ENCODE data around the gene TTF2. TPM values are rescaled to one million over a fixed set of nuclear protein-coding genes. Genes with fewer than 3 reads are reported as not detected.

Gene TTF2
- total and polyA plus RNA-seq, 9 of the 15 experiments (the other 6 are each of a cell fraction or from before 2014, with no cell fraction given) = 9.4 to 71.1 (median 42.1) TPM

GRCh38 chr1:117123274-117123673 is 63.1 kb downstream of the TTF2 start:
- Histone ChIP-seq H3K9me3 (replicated peaks; ENCODE audit: control insufficient read depth, insufficient read depth, low read depth, low read length) (no peaks in the 10 kb centered on the region), H3K27me3 (ENCODE audit: control insufficient read depth in 2 of 2, insufficient read depth in 2 of 2, low read length in 2 of 2) (peaks cover 6% of the 10 kb centered on the region in 2 experiments; a peak in 1 of 5 replicates), H3K4me2 (ENCODE audit: insufficient read depth, low read length) (no peak overlapping the region), H3K27ac (ENCODE audit: extremely low read depth, low read depth, low read length) (no peak overlapping the region), H2AFZ (ENCODE audit: low read depth, low read length) (no peak overlapping the region), H3K9ac (ENCODE audit: insufficient read depth in 1 of 2, low read depth in 2 of 2, low read length in 2 of 2) (no peak overlapping the region), H3K4me3 (no peak overlapping the region), H3K4me1 (replicated peaks in 1 of 2; ENCODE audit: control insufficient read depth in 2 of 2, insufficient read depth in 2 of 2, low read length in 2 of 2) (peaks cover 13 to 17% of the 10 kb centered on the region in 2 experiments; a peak in 4 of 5 replicates), H4K20me1 (replicated peaks; ENCODE audit: control insufficient read depth, insufficient read depth, low read length) (no peaks in the 10 kb centered on the region), H3K36me3 (ENCODE audit: control insufficient read depth, insufficient read depth, low read length) (no peaks in the 10 kb centered on the region), H3K9me1 (ENCODE audit: control insufficient read depth, insufficient read depth, low read length) (no peaks in the 10 kb centered on the region), H3K79me2 (ENCODE audit: control insufficient read depth, insufficient read depth, low read length) (no peaks in the 10 kb centered on the region)
- no peak for TF ChIP-seq RBM22 (IDR thresholded peaks at IDR 0.05; ENCODE audit: low read depth, low read length, poor library complexity, severe bottlenecking)
- no peak for TF ChIP-seq ZNF79 (CRISPR knock-in tag; IDR thresholded peaks at IDR 0.05; ENCODE audit: low read depth)
- TF ChIP-seq IRF9 (tag; IDR thresholded peaks at IDR 0.05) = no peak
- no peak for TF ChIP-seq MEIS2 (IDR thresholded peaks at IDR 0.05; ENCODE audit: partially characterized antibody)
- TF ChIP-seq FOXJ3 (CRISPR knock-in tag; IDR thresholded peaks at IDR 0.05) = no peak
- no peak for TF ChIP-seq ZNF76 (CRISPR knock-in tag; IDR thresholded peaks at IDR 0.05; ENCODE audit: borderline replicate concordance)
- TF ChIP-seq HLTF (IDR thresholded peaks at IDR 0.05) = no peak
- no peak for TF ChIP-seq ZNF592 (IDR thresholded peaks at IDR 0.05)
- no peak for TF ChIP-seq ZNF717 (CRISPR knock-in tag; IDR thresholded peaks at IDR 0.05)
- no peak for TF ChIP-seq MYBL2 (IDR thresholded peaks at IDR 0.05; ENCODE audit: low read depth)
- no peak for TF ChIP-seq MYBL2 (CRISPR knock-in tag; IDR thresholded peaks at IDR 0.05; ENCODE audit: borderline replicate concordance)
- no peak for TF ChIP-seq CXXC5 (CRISPR knock-in tag; IDR thresholded peaks at IDR 0.05)
- no peak for TF ChIP-seq ZNF347 (CRISPR knock-in tag; IDR thresholded peaks at IDR 0.05; ENCODE audit: low read depth)
- TF ChIP-seq MAZ (CRISPR knock-in tag; conservative IDR thresholded peaks at IDR 0.05 in 1 of 2, IDR thresholded peaks at IDR 0.05 in 1 of 2) = no peak
- no peak for TF ChIP-seq ZKSCAN8 (CRISPR knock-in tag; IDR thresholded peaks at IDR 0.05)
- no peak for TF ChIP-seq ZBTB17 (CRISPR knock-in tag; IDR thresholded peaks at IDR 0.05)
- no peak for TF ChIP-seq RFX7 (CRISPR knock-in tag; IDR thresholded peaks at IDR 0.05)
- BruUV-seq (replicated peaks) = no TSS peak
- ATAC-seq (no peak), DNase-seq (ENCODE audit: extremely low read depth in 1 of 4, low spot score in 3 of 4) (no peak), FAIRE-seq (no peak)
- POLR2A ChIA-PET = interaction anchor here (1.4 kb wide), 1 partner anchor 63 kb away, joined by 5 read pairs; the partner anchor contains the start of gene TTF2
- intact Hi-C loops (cut with micrococcal nuclease) (loop anchor here (5.0 to 10.0 kb wide), 4 partner anchors 159 to 548 kb away; partner anchors contain the start of gene CD58), in situ Hi-C loops (cut with MboI) (no loop called here)
- WGBS (ENCODE audit: insufficient coverage, low coverage, missing lambda C conversion rate) = 36% methylated on average over 2 of the region's 2 CpGs
- CTCF ChIA-PET (ENCODE audit: low intra/inter-chr PET ratio) = interaction anchor here (0.7 kb wide), 1 partner anchor 649 kb away, joined by 4 read pairs; no protein-coding TSS in a partner anchor

All from K562 (cell line).